HepG2 (cell line): ENCODE data around the gene CD44. TPM values are rescaled to one million over a fixed set of nuclear protein-coding genes. Genes with fewer than 3 reads are reported as not detected.

ENCODE experiments used
- KMT2A ChIP-seq: sonication (generic); formaldehyde crosslinking; IDR thresholded peaks from 2 replicates; pipeline ENCODE4 v1.4.0; 2020; ENCODE audit warnings: missing genetic modification reagents
- RFX5 ChIP-seq: IDR thresholded peaks from 2 replicates; pipeline ENCODE4 v1.6.1; 2011; ENCODE audit warnings: low read depth, low read length, improper control_type of control experiment
- SNAPC2 ChIP-seq: sonication (generic); formaldehyde crosslinking; IDR thresholded peaks from 2 replicates; pipeline ENCODE4 v1.8.1; 2022; ENCODE audit warnings: mild to moderate bottlenecking, missing genetic modification reagents
- SOX5 ChIP-seq: IDR thresholded peaks from 2 replicates; pipeline ENCODE4 v1.6.1; 2016; ENCODE audit warnings: borderline replicate concordance
- ZNF180 ChIP-seq: sonication (generic); formaldehyde crosslinking; IDR thresholded peaks from 2 replicates; pipeline ENCODE4 v1.4.0; 2020; ENCODE audit warnings: low read depth, missing genetic modification reagents, borderline replicate concordance
- ZNF407 ChIP-seq: sonication (generic); formaldehyde crosslinking; IDR thresholded peaks from one replicate; pipeline ENCODE4 v1.5.1; 2020; ENCODE audit warnings: mild to moderate bottlenecking, missing genetic modification reagents; ENCODE audit errors: not compliant biosample characterization
- ZNF816 ChIP-seq: sonication (generic); formaldehyde crosslinking; IDR thresholded peaks from 2 replicates; pipeline ENCODE4 v1.8.0; 2022; ENCODE audit warnings: missing genetic modification reagents, mild to moderate bottlenecking, borderline replicate concordance
- polyA plus RNA-seq, 8 experiments: library from polyadenylated mRNA; depleted of rRNA in 3 of 8; stranded (reverse) in 7 of 8; unstranded in 1 of 8; fragments of >200 nt; fragmentation: Illumina TruSeq in 4 of 8; extraction: Trizol in 4 of 8; gene quantifications; 2 replicates each; pipeline versions ENCODE4 v1.2.1 to v1.2.3, GENCODE V29; 2011 to 2016; ENCODE audit warnings: low read depth in 4 of 8, missing spikeins in 1 of 8, mixed read lengths in 1 of 8; ENCODE audit not compliant: insufficient read depth in 1 of 8
- total RNA-seq, 5 experiments: library from RNA; depleted of rRNA; stranded (reverse); fragments of >200 nt; fragmentation: Illumina TruSeq; extraction: Trizol; gene quantifications; 2 replicates each; pipeline ENCODE4 v1.2.3, GENCODE V29; 2016; ENCODE audit warnings: low read depth in 1 of 5
- TF ChIP-seq, protein P1 (sequence below): sonication (generic); formaldehyde crosslinking; IDR thresholded peaks from 2 replicates; pipeline ENCODE4 v1.4.0; 2020; ENCODE audit warnings: missing genetic modification reagents, borderline replicate concordance

Gene CD44
- total and polyA plus RNA-seq, 2 of the 13 experiments (the other 11 are each of a cell fraction or from before 2014, with no cell fraction given), result 0.02 to 0.11 TPM

DNA sequence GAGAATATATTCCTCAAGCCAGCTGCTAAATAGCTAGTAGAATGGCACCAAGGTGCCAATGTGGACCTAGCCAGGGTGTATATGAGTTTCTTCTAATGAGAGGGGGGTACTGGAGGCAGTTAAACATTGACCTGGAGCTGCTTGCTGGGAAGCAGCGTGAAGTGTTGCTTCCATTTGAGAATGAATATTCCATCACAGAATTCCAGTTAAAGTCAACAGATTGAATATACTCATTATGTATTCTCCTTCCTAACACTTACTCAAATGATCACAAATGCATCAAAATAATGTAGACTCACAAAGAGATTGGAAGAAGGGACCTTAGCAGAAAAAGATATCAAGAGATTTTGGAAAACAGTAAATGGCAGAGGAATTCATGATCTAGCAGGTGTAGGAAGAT is 102.1 kb downstream of the CD44 start (continued):
- TF ChIP-seq ZNF407, result no peak
- TF ChIP-seq KMT2A, result no peak
- TF ChIP-seq, protein P1, sequence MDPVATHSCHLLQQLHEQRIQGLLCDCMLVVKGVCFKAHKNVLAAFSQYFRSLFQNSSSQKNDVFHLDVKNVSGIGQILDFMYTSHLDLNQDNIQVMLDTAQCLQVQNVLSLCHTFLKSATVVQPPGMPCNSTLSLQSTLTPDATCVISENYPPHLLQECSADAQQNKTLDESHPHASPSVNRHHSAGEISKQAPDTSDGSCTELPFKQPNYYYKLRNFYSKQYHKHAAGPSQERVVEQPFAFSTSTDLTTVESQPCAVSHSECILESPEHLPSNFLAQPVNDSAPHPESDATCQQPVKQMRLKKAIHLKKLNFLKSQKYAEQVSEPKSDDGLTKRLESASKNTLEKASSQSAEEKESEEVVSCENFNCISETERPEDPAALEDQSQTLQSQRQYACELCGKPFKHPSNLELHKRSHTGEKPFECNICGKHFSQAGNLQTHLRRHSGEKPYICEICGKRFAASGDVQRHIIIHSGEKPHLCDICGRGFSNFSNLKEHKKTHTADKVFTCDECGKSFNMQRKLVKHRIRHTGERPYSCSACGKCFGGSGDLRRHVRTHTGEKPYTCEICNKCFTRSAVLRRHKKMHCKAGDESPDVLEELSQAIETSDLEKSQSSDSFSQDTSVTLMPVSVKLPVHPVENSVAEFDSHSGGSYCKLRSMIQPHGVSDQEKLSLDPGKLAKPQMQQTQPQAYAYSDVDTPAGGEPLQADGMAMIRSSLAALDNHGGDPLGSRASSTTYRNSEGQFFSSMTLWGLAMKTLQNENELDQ (CRISPR knock-in tag), result no peak
- no peak for TF ChIP-seq RFX5
- TF ChIP-seq ZNF816 (CRISPR knock-in tag), result no peak
- no peak for TF ChIP-seq ZNF180 (CRISPR knock-in tag)
- TF ChIP-seq SOX5 (CRISPR knock-in tag), result no peak
- TF ChIP-seq SNAPC2 (CRISPR knock-in tag), result no peak
- TF ChIP-seq, all 625 proteins: peak for 0
